ENCODE data around the gene ATP9A.

DNA sequence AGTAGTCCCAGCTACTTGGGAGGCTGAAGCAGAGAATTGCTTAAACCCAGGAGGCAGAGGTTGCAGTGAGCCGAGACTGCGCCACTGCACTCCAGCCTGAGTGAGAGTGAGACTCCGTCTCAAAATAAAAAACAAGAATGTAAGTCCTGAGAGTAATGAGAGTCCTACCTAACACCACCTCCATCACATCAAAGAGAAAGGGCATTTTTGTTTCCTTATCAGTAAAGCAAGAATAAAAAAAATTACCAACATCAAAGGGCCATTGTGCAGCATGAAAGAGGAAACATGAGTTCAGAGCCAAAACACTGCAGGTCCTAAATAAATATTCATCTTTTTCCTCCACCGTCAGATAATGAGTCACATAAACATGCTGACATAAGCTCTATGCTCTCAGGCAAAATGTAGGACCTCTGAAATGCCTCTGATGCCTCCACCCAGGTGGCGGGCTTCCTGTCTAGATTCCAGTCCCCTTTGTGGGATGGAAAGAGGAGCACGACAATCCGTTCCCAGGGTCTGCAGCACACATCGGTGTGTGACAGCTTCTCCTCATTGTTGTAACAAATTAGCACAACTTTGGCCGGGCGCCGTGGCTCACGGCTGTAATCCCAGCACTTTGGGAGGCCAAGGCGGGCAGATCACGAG is 7.2 kb downstream of the ATP9A start:
- no peak for TF ChIP-seq POLR2A (IDR thresholded peaks at IDR 0.05; ENCODE audit: low read depth, low read length)
- TF ChIP-seq TAF1 (IDR thresholded peaks at IDR 0.05; ENCODE audit: low read depth, low read length), result no peak
- TF ChIP-seq POLR2AphosphoS5 (IDR thresholded peaks at IDR 0.05; ENCODE audit: low read depth, low read length), result no peak
- TF ChIP-seq SPI1 (IDR thresholded peaks at IDR 0.05; ENCODE audit: low read depth, low read length), result no peak
- no peak for TF ChIP-seq PAX5 (IDR thresholded peaks at IDR 0.05; ENCODE audit: insufficient read depth, low read length, severe bottlenecking)
